RWPE2 (cell line): Measurements from ENCODE around the gene RAPGEF4.
A peak's percentile ranks its signal among the peaks of the same experiment; 100 is the strongest.

Source experiments
- ATAC-seq: fragments of 200-7000 bp; cut with Tn5 transposase; 3 replicates; pipeline ENCODE4 v1.9.1; 2021; ENCODE audit warnings: low read depth
- DNase-seq: peaks from one replicate; pipeline ENCODE4 v3.0.0-alpha.2; 2020; ENCODE audit warnings: low spot score
- H3K27ac ChIP-seq: fragments of 450-650 bp; 2 replicates; pipeline ENCODE4 v1.5.1; 2017; ENCODE audit warnings: mild to moderate bottlenecking; ENCODE audit not compliant: poor library complexity, severe bottlenecking
- H3K27me3 ChIP-seq: fragments of 250-450 bp; sonication (Bioruptor Pico); 2 replicates; pipeline ENCODE4 v1.5.1; 2021; ENCODE audit warnings: mild to moderate bottlenecking, moderate library complexity; ENCODE audit not compliant: insufficient read depth, poor library complexity, severe bottlenecking
- H3K36me3 ChIP-seq: fragments of 250-450 bp; sonication (Bioruptor Pico); 2 replicates; pipeline ENCODE4 v1.5.1; 2020; ENCODE audit warnings: low read depth, mild to moderate bottlenecking, moderate library complexity
- H3K4me1 ChIP-seq: fragments of 250-450 bp; sonication (Bioruptor Pico); 2 replicates; pipeline ENCODE4 v1.5.1; 2021; ENCODE audit warnings: mild to moderate bottlenecking, moderate library complexity; ENCODE audit not compliant: insufficient read depth, poor library complexity, severe bottlenecking
- H3K4me3 ChIP-seq: fragments of 250-450 bp; sonication (Bioruptor Pico); 2 replicates; pipeline ENCODE4 v1.5.1; 2021; ENCODE audit warnings: mild to moderate bottlenecking, moderate library complexity; ENCODE audit not compliant: severe bottlenecking
- H3K9me3 ChIP-seq: fragments of 250-450 bp; sonication (Bioruptor Pico); 2 replicates; pipeline ENCODE4 v1.5.1; 2021; ENCODE audit warnings: mild to moderate bottlenecking, moderate library complexity; ENCODE audit not compliant: severe bottlenecking
- CTCF ChIP-seq: fragments of 450-650 bp; IDR thresholded peaks from one replicate; pipeline ENCODE4 v1.5.1; 2017; ENCODE audit warnings: mild to moderate bottlenecking, moderate library complexity; ENCODE audit not compliant: poor library complexity, severe bottlenecking

RAPGEF4 gene

GRCh38 chr2:173026479-173026878 lies 290.8 kb downstream of the RAPGEF4 start:
- Histone ChIP-seq H3K27ac (no peak overlapping the region), H3K27me3 (no peaks in the 10 kb centered on the region), H3K4me1 (peaks cover 10% of the 10 kb centered on the region), H3K4me3 (no peak overlapping the region), H3K9me3 (no peaks in the 10 kb centered on the region), H3K36me3 (no peaks in the 10 kb centered on the region)
- no peak for ATAC-seq
- no peak for DNase-seq
- no peak for TF ChIP-seq CTCF

- peak; percentile 95 for TF ChIP-seq CTCF
- H3K27ac ChIP-seq: no peak overlapping the region
- ATAC-seq (peak; percentile 68), DNase-seq (no peak)
- peaks cover 11% of the 10 kb centered on the region for H3K4me1 ChIP-seq
- H3K9me3 ChIP-seq: no peaks in the 10 kb centered on the region
- no peak overlapping the region for H3K4me3 ChIP-seq
- no peaks in the 10 kb centered on the region for H3K27me3 ChIP-seq
- no peaks in the 10 kb centered on the region for H3K36me3 ChIP-seq
These were observed 291.8 kb downstream of the RAPGEF4 start for GRCh38 chr2:173027181-173028128.

- no peaks in the 10 kb centered on the region for H3K36me3 ChIP-seq
- DNase-seq (no peak), ATAC-seq (no peak)
- H3K4me1 ChIP-seq: peaks cover 11% of the 10 kb centered on the region
- no peaks in the 10 kb centered on the region for H3K27me3 ChIP-seq
- TF ChIP-seq CTCF: no peak
- H3K9me3 ChIP-seq: no peaks in the 10 kb centered on the region
- no peak overlapping the region for H3K27ac ChIP-seq
- H3K4me3 ChIP-seq: no peak overlapping the region
These were observed 292.5 kb downstream of the RAPGEF4 start for GRCh38 chr2:173028141-173028540.

GRCh38 chr2:173028671-173029070 lies 293.0 kb downstream of the RAPGEF4 start:
- no peak for TF ChIP-seq CTCF
- H3K27ac ChIP-seq: no peak overlapping the region
- H3K27me3 ChIP-seq: no peaks in the 10 kb centered on the region
- no peaks in the 10 kb centered on the region for H3K36me3 ChIP-seq
- H3K9me3 ChIP-seq: no peaks in the 10 kb centered on the region
- no peak overlapping the region for H3K4me3 ChIP-seq
- peaks cover 11% of the 10 kb centered on the region for H3K4me1 ChIP-seq
- DNase-seq (no peak), ATAC-seq (no peak)
